ENCODE data around the gene ZFAND2A. TPM values are rescaled to one million over a fixed set of nuclear protein-coding genes. Genes with fewer than 3 reads are reported as not detected.

The ZFAND2A gene
- polyA plus RNA-seq, 1 experiment: 43.6 TPM

DNA sequence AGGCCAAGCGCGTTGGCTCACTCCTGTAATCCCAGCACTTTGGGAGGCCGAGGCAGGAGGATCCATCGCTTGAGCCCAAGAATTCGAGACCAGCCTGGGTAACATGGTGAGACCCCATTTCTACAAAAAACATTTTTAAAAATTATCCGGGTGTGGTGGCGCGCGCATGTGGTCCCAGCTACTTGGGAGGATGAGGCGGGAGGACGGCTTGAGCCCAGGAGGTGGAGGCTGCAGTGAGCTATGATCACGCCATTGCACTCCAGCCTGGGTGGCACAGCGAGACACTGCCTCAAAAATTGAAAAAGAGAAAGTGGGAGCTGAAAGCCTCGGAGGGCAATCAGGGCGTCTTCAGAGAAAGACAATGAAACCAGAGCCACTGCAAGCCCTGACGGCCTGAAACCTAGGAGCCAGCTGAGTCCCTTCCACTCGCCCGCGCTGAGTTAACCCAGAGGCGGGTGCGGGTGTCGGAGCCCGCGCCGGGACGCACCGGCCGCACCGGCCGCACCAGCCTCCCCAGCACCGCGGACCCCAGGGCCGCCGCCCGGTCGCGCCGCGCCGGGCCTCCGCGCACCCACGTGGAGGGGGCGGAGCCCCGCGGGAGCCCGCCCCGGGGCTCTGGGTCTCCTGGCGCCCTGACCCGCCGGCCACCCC lies 22.4 kb downstream of the ZFAND2A start:
- no peak for DNase-seq (ENCODE audit: low read depth)
- ChIA-PET POLR2A (interaction anchor here (0.6 kb wide), 1 partner anchor 73 kb away, joined by 3 read pairs; no protein-coding TSS in a partner anchor), CTCF (interaction anchor here (1.0 to 2.6 kb wide), 6 partner anchors 13 to 145 kb away, joined by 3 to 8 read pairs (median 4); no protein-coding TSS in a partner anchor)
- Histone ChIP-seq H3K27me3 (ENCODE audit: control insufficient read depth, insufficient read depth, low read length) (no peaks in the 10 kb centered on the region), H3K36me3 (ENCODE audit: control insufficient read depth, insufficient read depth, low read length) (no peaks in the 10 kb centered on the region), H3K4me3 (ENCODE audit: low read depth, low read length) (peak overlapping the region; percentile 70)
- TF ChIP-seq, protein P1, sequence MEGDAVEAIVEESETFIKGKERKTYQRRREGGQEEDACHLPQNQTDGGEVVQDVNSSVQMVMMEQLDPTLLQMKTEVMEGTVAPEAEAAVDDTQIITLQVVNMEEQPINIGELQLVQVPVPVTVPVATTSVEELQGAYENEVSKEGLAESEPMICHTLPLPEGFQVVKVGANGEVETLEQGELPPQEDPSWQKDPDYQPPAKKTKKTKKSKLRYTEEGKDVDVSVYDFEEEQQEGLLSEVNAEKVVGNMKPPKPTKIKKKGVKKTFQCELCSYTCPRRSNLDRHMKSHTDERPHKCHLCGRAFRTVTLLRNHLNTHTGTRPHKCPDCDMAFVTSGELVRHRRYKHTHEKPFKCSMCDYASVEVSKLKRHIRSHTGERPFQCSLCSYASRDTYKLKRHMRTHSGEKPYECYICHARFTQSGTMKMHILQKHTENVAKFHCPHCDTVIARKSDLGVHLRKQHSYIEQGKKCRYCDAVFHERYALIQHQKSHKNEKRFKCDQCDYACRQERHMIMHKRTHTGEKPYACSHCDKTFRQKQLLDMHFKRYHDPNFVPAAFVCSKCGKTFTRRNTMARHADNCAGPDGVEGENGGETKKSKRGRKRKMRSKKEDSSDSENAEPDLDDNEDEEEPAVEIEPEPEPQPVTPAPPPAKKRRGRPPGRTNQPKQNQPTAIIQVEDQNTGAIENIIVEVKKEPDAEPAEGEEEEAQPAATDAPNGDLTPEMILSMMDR (IDR thresholded peaks at IDR 0.05; ENCODE audit: insufficient read depth, low read depth, low read length): no peak

DNA sequence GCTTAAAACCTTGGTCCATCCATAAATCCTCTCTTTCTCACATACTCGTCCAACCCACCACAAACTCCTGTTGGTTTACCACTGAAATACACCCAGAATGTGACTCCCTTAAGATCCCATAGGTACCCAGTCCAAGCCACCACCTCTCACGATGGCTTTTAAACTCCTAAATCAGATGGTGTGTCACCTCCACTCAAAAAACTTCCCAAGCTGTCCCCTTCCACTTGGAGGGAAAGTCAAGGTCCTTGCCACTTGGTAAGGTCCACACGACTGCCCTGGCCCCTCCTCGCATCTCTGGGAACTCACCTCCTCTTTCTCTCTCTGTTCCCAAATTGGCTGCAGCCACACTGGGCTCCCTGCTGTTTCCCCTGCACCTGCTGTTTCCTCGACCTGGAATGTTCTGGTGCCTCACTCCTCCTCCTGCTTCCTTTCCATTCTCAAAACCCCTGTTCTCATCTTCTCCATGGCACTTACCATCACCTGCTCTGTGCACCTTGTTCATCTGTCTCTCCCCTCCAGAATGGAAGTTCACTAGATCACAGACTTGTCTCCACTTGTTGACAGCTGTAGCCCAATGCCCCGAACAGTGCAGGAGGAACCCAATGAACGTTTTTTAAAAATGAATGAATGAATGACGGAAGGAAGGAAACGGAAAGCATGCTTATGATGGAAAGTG lies 23.0 kb downstream of the ZFAND2A start:
- Histone ChIP-seq H3K27me3 (ENCODE audit: control insufficient read depth, insufficient read depth, low read length) (no peaks in the 10 kb centered on the region), H3K36me3 (ENCODE audit: control insufficient read depth, insufficient read depth, low read length) (no peaks in the 10 kb centered on the region), H3K4me3 (ENCODE audit: low read depth, low read length) (peak overlapping the region; percentile 70)
- TF ChIP-seq, protein P1 (IDR thresholded peaks at IDR 0.05; ENCODE audit: insufficient read depth, low read depth, low read length): no peak
- DNase-seq (ENCODE audit: low read depth): no peak
- ChIA-PET CTCF (interaction anchor here (0.7 to 2.6 kb wide), 5 partner anchors 12 to 144 kb away, joined by 3 to 8 read pairs (median 4); no protein-coding TSS in a partner anchor), POLR2A (no interaction called here)

DNA sequence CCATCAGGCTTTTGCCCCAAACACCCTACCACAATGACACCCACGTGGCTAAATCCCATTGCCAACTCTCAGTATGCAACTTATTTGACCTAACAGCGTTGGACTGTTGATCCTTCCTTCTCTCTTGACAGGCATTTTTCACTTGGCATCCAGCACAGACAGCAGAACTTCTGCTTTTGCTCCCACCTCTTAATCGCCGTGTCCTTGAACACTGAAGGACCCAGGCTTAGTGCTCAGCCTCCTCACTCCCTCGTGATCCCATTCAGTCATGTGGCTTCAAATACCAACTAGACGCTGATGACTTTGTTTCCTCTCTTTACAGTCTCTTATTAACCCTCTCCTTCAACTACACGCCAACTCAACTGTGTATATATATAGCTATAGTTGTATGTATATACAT lies 25.0 kb downstream of the ZFAND2A start:
- H3K36me3 ChIP-seq (ENCODE audit: control insufficient read depth, insufficient read depth, low read length): no peaks in the 10 kb centered on the region
- H3K4me3 ChIP-seq (ENCODE audit: low read depth, low read length): no peak overlapping the region
- no peaks in the 10 kb centered on the region for H3K27me3 ChIP-seq (ENCODE audit: control insufficient read depth, insufficient read depth, low read length)
- CTCF ChIA-PET: interaction anchor here (0.6 to 1.7 kb wide), 3 partner anchors 11 to 90 kb away, joined by 3 to 4 read pairs (median 4); no protein-coding TSS in a partner anchor
- DNase-seq (ENCODE audit: low read depth): no peak
- POLR2A ChIA-PET: no interaction called here
- TF ChIP-seq, protein P1 (IDR thresholded peaks at IDR 0.05; ENCODE audit: insufficient read depth, low read depth, low read length): no peak

DNA sequence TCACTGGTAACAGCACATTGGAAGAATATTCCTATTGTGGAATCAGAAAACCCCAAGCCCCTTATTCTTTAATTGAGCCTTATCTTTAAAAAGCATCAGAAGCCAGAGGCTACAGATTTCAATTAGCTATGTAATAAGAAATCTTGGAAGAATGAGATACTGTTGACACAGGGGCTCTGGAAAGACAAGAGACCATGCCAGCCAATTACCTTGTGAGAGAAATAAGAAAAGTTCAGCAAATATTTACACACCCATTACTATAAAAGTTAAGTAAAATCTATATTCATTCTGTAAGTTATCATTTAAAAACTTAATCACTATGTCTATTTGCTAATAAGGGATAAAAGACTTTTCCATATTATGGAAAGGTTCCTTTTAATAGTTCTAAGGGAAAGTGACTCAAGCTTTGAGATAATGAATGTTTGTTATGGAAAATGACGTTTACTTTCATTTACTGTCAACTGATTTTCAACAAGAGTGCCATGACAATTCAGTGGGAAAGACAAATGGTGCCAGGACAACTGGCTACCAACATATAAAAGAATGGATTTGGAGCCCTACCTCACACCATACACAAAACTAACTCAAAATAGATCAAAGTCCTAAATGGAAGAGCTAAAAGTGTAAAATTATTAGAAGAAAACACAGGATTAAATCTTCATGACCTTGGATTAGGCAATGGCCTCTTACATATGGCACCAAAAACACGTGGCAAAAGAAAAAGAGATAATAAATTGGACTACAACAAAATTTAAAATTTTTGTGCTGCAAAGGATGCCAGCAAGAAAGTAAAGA lies 28.3 kb downstream of the ZFAND2A start:
- DNase-seq (ENCODE audit: low read depth): no peak
- CTCF ChIA-PET: interaction anchor here (1.3 kb wide), 1 partner anchor 8 kb away, joined by 4 read pairs; no protein-coding TSS in a partner anchor
- Histone ChIP-seq H3K27me3 (ENCODE audit: control insufficient read depth, insufficient read depth, low read length) (no peaks in the 10 kb centered on the region), H3K36me3 (ENCODE audit: control insufficient read depth, insufficient read depth, low read length) (no peaks in the 10 kb centered on the region), H3K4me3 (ENCODE audit: low read depth, low read length) (no peak overlapping the region)
- TF ChIP-seq, protein P1 (IDR thresholded peaks at IDR 0.05; ENCODE audit: insufficient read depth, low read depth, low read length): no peak
- POLR2A ChIA-PET: no interaction called here

Measured in BJ (cell line).